Endothelial cell of umbilical vein (primary cell): Measurements from ENCODE around the gene KRT81.

Experiments
- POLR2A ChIP-seq: IDR thresholded peaks from 2 replicates; pipeline ENCODE4 v1.6.1; 2012; ENCODE audit warnings: low read depth, mild to moderate bottlenecking, control low read depth, low read length
- POLR2AphosphoS5 ChIP-seq: IDR thresholded peaks from 2 replicates; pipeline ENCODE4 v1.6.1; 2012; ENCODE audit warnings: low read depth, mild to moderate bottlenecking, control low read depth, low read length, moderate library complexity; ENCODE audit not compliant: insufficient read depth
- TF ChIP-seq, protein P1 (sequence below), 2 donors: IDR thresholded peaks; 1 replicate in 1 of 2; 2 replicates in 1 of 2; pipeline ENCODE4 v1.5.1; 2011; ENCODE audit warnings: low read length in 2 of 2, mild to moderate bottlenecking in 2 of 2, moderate library complexity in 2 of 2, control low read depth in 1 of 2, inconsistent platforms in 1 of 2, low read depth in 1 of 2; ENCODE audit not compliant: insufficient read depth in 1 of 2; ENCODE audit errors: extremely low read depth in 1 of 2

DNA sequence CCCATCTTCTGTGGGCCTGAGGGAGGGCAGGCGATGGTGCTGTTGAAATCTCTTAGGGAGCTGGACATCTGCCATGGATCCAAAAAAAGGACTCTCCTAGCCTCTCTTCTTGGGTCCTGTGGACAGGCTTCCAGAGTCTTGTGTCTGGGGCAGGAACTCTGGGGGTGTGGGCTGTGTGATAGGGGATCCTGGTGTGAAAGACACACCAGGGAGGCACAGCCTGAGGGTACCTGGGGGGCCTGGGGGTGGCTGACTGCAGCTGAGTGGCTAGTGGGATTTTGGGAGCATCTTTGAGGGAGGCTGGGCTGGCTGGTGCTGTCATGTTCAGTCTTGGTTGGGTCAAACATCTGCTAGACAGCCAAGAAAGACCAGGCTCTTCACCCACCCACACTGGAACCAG is 31.7 kb upstream of the KRT81 start:
- TF ChIP-seq, protein P1, sequence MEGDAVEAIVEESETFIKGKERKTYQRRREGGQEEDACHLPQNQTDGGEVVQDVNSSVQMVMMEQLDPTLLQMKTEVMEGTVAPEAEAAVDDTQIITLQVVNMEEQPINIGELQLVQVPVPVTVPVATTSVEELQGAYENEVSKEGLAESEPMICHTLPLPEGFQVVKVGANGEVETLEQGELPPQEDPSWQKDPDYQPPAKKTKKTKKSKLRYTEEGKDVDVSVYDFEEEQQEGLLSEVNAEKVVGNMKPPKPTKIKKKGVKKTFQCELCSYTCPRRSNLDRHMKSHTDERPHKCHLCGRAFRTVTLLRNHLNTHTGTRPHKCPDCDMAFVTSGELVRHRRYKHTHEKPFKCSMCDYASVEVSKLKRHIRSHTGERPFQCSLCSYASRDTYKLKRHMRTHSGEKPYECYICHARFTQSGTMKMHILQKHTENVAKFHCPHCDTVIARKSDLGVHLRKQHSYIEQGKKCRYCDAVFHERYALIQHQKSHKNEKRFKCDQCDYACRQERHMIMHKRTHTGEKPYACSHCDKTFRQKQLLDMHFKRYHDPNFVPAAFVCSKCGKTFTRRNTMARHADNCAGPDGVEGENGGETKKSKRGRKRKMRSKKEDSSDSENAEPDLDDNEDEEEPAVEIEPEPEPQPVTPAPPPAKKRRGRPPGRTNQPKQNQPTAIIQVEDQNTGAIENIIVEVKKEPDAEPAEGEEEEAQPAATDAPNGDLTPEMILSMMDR (IDR thresholded peaks at IDR 0.05; ENCODE audit: extremely low read depth in 1 of 2, insufficient read depth in 1 of 2, low read depth in 1 of 2, low read length in 2 of 2): no peak
- TF ChIP-seq POLR2AphosphoS5 (no peak), POLR2A (no peak)
